ENCODE results near the gene CSF3.

DNA sequence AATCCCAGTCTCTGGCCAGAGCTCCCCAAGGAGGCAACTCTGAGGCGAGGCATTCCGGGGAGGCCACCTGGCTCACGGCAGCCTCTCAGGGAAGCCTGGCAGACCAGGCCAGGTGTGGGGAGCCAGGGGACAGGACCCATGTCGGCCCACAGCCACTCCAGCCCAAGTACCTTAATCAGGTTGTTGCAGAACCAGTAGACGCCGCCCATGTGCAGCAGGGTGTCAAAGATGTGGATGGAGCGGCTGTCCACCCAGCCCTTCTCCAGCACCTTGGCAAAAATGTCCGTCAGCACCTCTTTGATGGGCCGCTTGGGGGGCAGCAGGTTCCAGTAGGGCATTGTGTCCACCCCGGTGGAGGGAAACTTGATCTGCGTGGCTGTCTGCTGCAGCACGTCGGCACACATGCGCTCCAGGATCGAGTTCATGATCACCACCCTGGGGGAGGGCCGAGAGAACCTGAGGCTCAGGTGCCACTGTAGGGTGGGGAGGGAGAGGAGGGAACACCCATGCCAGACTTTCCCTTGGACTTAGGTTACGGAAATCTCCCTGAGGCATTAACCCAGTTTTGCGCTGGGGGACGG, 7.8 kb downstream of the CSF3 start:
- no peak for TF ChIP-seq ZNF274 (IDR thresholded peaks at IDR 0.05; ENCODE audit: low read depth, low read length)
- TF ChIP-seq CEBPB (IDR thresholded peaks at IDR 0.05; ENCODE audit: low read depth): no peak
- no peak for TF ChIP-seq EGR1 (IDR thresholded peaks at IDR 0.05; ENCODE audit: low read depth)
- no peak for TF ChIP-seq POLR2AphosphoS5 (IDR thresholded peaks at IDR 0.05; ENCODE audit: low read depth, low read length)
- no peak for TF ChIP-seq ELF1 (IDR thresholded peaks at IDR 0.05; ENCODE audit: borderline replicate concordance, low read depth)
- TF ChIP-seq POLR2A (IDR thresholded peaks at IDR 0.05; ENCODE audit: borderline replicate concordance, extremely low read depth, insufficient read depth, insufficient read length): no peak
- no peak for TF ChIP-seq SP1 (IDR thresholded peaks at IDR 0.05; ENCODE audit: low read depth)
- TF ChIP-seq, protein P1, sequence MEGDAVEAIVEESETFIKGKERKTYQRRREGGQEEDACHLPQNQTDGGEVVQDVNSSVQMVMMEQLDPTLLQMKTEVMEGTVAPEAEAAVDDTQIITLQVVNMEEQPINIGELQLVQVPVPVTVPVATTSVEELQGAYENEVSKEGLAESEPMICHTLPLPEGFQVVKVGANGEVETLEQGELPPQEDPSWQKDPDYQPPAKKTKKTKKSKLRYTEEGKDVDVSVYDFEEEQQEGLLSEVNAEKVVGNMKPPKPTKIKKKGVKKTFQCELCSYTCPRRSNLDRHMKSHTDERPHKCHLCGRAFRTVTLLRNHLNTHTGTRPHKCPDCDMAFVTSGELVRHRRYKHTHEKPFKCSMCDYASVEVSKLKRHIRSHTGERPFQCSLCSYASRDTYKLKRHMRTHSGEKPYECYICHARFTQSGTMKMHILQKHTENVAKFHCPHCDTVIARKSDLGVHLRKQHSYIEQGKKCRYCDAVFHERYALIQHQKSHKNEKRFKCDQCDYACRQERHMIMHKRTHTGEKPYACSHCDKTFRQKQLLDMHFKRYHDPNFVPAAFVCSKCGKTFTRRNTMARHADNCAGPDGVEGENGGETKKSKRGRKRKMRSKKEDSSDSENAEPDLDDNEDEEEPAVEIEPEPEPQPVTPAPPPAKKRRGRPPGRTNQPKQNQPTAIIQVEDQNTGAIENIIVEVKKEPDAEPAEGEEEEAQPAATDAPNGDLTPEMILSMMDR (IDR thresholded peaks at IDR 0.05 in 2 of 3, conservative IDR thresholded peaks at IDR 0.05 in 1 of 3; ENCODE audit: borderline replicate concordance in 1 of 3, insufficient read depth in 1 of 3, low read depth in 2 of 3, low read length in 2 of 3): no peak
- no peak for TF ChIP-seq JUND (IDR thresholded peaks at IDR 0.05)
- TF ChIP-seq RAD21 (IDR thresholded peaks at IDR 0.05; ENCODE audit: low read depth): no peak
- TF ChIP-seq SRF (IDR thresholded peaks at IDR 0.05; ENCODE audit: low read depth): no peak
- TF ChIP-seq TCF7L2 (IDR thresholded peaks at IDR 0.05; ENCODE audit: borderline replicate concordance, extremely low read depth, insufficient read depth, insufficient read length): no peak

Measured in HCT116 (cell line).